Measurements from ENCODE around the gene GNG8. TPM values are rescaled to one million over a fixed set of nuclear protein-coding genes. Genes with fewer than 3 reads are reported as not detected.

Gene GNG8
- total RNA-seq (2014; rRNA removed; shearing (Covaris generic)), result not detected in 2 replicates
- not detected in 2 replicates for polyA plus RNA-seq (2014; cell fraction: nucleus; rRNA removed)

GRCh38 chr19:46635920-46636761, at the start of gene GNG8:
GNG8 (minus strand) TSS chr19:46636202; CDS start chr19:46634682, 1,520 bp downstream.
- DNase-seq (ENCODE audit: extremely low read depth, low read depth), result no peak

GRCh38 chr19:46685189-46685588, 49.2 kb upstream of the GNG8 start:
- no peak for DNase-seq (ENCODE audit: extremely low read depth, low read depth)

GRCh38 chr19:46678110-46678732, 42.2 kb upstream of the GNG8 start:
- DNase-seq (ENCODE audit: extremely low read depth, low read depth), result no peak

DNA sequence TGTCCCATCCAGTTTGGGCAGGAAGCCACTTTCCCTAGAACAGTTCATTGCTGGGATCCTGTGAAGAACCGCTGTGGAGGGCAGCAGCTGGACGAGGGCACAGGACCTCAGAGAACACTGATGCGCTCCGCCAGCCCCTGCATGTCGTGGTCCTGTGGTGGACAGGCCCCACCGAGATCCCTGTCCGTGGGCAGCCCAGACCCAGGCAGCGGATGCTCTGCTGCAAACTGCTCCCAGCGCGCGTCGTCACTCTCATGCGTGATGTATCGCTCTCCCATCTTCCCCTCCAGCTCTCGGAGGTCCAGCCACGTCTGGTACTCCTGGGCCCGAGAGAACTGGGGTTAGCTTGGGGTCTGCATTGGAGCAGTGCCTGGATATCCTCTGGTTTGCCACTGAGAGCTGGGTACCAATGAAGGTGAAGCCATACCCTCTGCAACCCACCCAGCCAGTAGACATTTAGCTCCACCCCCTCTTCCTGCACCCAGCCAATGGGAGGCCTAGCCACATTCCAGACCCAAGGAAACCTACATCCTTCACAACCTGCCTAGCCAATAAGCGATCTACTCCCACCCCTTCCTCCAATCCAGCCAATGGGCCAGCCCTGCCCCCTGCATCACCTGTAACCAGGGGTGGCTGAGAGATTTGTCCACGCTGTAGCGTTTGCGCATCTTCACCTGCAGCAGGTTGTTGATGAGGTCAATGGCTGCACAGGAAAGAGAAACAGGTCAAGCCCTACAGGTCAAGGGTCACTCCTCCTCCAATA, 38.6 kb upstream of the GNG8 start:
- DNase-seq (ENCODE audit: extremely low read depth, low read depth), result no peak

DNA sequence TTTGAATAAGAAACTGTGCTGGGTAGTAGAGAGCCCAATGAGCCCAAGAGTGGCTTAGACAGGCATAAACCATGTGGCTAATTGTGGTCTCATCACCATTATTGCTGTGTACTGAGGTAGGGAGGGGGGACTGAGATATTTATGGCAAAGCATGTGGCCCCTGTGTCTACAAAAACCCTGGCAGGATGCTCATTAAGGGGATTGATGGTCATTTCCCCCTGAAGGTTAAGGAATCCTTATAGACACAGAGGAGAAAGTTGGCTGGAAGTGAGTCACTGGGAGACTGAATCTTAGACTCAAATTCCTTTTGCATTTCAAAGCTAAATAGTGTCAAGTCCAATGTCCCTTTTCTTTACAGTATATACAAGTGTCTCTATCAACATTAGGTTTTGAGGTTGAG, 34.8 kb upstream of the GNG8 start:
- no peak for DNase-seq (ENCODE audit: extremely low read depth, low read depth)

- no peak for DNase-seq (ENCODE audit: extremely low read depth, low read depth)
Measured at GRCh38 chr19:46668662-46669061, 32.7 kb upstream of the GNG8 start.

DNA sequence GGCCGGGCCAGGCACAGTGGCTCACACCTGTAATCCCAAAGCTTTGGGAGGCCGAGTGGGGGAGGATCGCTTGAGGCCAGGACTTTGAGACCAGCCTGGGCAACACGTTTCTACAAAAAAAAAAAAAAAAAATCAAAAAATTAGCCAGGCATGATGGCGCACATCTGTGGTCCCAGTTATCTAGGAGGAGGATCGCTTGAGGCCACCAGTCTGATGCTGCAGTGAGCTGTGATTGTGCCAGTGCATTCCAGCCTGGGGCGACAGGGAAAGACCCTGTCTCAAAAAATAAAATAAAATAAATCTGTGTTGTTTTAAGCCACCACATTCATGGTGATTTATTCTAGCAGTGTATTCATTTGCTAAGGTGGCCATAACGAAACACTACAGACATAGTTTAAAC, 29.1 kb upstream of the GNG8 start:
- DNase-seq (ENCODE audit: extremely low read depth, low read depth), result no peak

DNA sequence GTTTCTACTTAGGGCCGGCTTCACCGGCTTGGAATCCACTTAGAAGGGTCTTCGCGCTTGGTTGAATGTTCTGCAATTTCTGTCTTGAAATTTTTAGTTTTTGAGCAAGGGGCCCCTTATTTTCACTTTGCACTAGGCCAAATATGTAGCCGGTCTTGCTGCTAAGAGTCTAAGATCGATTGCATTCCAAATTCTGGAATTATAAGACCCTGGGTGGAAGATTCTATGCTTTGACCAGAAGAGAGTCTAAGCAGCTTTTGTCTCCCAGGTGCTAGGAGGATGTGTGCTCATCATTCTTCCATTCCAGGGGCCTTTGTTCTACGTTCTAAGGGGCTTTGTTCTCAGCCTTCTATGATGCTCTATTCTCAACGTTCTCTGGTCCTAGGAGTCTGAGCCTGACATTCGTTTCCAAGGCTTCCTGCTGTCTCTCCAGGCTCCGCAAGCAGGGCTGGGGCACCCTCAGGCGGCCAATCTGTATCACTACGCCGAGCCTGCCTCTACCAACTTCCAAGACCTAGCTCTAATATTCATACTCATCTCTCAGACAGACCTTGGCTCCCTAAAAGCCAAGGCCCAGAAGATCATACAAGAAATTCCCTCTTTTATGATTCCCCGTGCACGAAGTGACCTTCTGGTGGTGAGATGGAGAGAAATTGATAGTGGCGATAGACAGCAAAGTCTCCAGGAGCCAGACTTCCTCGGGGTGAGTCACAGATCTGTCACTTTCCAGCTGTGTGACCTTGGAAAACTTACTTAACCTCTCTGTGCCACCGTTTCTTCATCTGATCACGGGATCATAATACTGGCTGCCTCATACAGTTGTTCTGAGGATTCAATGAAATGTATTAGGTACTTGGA, 26.0 kb upstream of the GNG8 start:
- peak; percentile 72 for DNase-seq (ENCODE audit: extremely low read depth, low read depth)

- peak; percentile 98 for DNase-seq (ENCODE audit: extremely low read depth, low read depth)
Measured at GRCh38 chr19:46661020-46661731, 25.2 kb upstream of the GNG8 start, which contains the start of gene DACT3. DACT3 (minus strand) TSS chr19:46661182; CDS start chr19:46661064, 118 bp downstream.

DNA sequence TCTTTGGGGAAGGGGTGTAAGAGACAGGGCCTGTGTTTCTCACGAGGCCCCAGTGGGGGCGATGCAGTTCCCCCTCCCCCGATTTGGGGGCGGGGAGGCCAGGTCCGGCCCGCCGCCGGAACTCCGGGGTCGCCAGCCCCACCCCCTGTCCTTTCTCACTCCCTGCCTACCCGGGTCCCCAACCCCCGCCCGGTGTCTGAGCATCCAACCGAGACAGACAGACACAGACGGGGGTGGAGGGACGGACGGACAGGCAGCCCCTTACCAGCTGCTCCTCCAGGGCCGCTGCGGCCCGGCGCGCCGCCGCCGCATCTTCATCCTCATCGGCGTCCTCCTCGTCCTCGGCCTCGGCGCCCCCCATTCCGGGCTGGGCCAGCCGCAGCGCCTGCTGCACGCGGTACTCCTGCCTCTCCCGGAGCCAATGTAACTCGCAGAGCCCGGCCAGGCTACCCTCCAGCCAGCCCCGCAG, 24.6 kb upstream of the GNG8 start:
- no peak for DNase-seq (ENCODE audit: extremely low read depth, low read depth)

- DNase-seq (ENCODE audit: extremely low read depth, low read depth), result no peak
Measured at GRCh38 chr19:46660008-46660517, 24.1 kb upstream of the GNG8 start.

DNA sequence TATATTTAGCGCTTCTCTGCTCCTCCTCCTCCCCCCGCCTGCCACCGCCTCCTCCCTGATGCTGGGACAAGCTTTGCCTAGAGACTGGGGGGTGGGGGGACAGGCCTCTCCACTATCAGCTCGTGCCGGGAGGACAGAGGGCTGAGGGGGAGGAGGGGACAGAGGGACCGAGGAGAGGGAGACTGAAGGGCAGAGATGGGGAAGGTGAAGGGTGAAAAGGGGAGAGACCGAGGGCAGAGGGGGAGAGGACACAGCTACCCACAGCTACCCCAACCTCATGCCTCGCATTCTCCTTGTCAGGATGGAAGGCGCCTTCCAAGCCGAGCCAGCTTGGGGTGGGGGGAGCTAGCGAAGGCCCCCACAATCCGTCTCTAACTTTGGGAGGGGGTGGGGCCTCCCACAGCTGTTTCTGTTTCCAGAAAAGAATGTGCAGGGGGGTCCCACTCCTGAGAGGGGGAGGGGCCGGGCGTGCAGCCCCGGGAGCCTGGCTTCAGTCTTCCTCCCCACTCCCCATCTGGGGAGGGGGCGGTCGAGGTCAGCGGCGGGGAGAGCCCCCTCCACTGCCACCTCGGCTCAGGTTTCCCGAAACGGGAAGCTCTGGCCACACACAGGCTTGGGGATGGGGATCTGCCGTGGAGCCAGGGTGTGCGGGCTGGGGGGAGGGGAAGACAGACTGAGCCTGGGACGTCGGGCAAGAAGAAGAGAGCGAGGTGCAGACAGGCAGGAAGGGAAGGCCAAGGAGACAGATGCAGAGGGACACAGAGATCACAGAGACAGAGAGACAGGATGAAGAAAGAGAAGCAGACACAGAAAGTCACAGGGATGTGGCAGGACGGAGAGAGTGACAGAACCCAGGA, 23.4 kb upstream of the GNG8 start:
- no peak for DNase-seq (ENCODE audit: extremely low read depth, low read depth)

DNA sequence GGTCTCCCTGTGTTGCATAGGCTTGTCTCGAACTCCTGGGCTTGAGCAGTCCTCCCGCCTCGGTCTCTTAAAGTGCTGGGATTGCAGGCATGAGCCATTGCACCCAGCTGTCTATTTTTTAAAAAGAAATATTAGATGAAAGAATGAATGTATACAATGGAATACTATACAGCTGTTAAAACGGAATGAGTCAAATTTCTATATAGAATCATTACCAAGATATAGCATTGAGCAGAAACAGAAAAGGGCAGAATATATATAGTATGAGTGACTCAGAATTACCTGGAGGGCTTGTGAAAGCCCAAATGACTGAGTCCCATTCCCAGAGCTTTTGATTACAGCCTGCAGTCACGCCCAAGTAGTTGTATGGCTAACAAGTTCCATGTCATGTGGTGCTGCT, 20.5 kb upstream of the GNG8 start:
- DNase-seq (ENCODE audit: extremely low read depth, low read depth), result no peak

GRCh38 chr19:46654621-46655152, 18.7 kb upstream of the GNG8 start:
- no peak for DNase-seq (ENCODE audit: extremely low read depth, low read depth)

GRCh38 chr19:46650445-46650844, 14.4 kb upstream of the GNG8 start:
- DNase-seq (ENCODE audit: extremely low read depth, low read depth), result no peak

- no peak for DNase-seq (ENCODE audit: extremely low read depth, low read depth)
Measured at GRCh38 chr19:46648961-46649960, 13.3 kb upstream of the GNG8 start.

All from NCI-H460 (cell line).